T-cell (primary cell): ENCODE data around the gene TMEM201. TPM values are rescaled to one million over a fixed set of nuclear protein-coding genes. Genes with fewer than 3 reads are reported as not detected.
A peak's percentile ranks its signal among the peaks of the same experiment; 100 is the strongest.

Experiments used
- ATAC-seq, 4 experiments: fragments of 200-7000 bp in 3 of 4; fragments of 150-1000 bp in 1 of 4; cut with Tn5 transposase; replicated peaks in 1 of 4; 1 replicate in 3 of 4; 2 replicates in 1 of 4; pipeline ENCODE4 v1.10.0; 2021; ENCODE audit warnings: moderate library complexity in 3 of 4, mild to moderate bottlenecking in 2 of 4, moderate number of reproducible peaks in 1 of 4
- CTCF ChIA-PET, 2 donors: fragments of 300-600 bp; sonication (Branson Sonifier 250); formaldehyde crosslinking; loops; one replicate each; lab custom pipeline; 2022; ENCODE audit warnings: antibody characterized with exemption in 2 of 2; lab: Charles Lee
- POLR2A ChIA-PET, 2 donors: fragments of 300-600 bp; sonication (Branson Sonifier 250); formaldehyde crosslinking; loops; one replicate each; lab custom pipeline; 2022; ENCODE audit warnings: antibody characterized with exemption in 2 of 2; lab: Charles Lee
- DNase-seq, 35 experiments: peaks; one replicate each; pipeline versions ENCODE4 v3.0.0 to v3.0.0-alpha.2; 2013 to 2023
- H3K27ac ChIP-seq: one replicate; pipeline ENCODE4 v1.5.1; 2013; ENCODE audit warnings: low read length
- H3K27me3 ChIP-seq, 2 experiments: replicated peaks in 1 of 2; 1 replicate in 1 of 2; 2 replicates in 1 of 2; pipeline versions ENCODE4 v1.6.1 to v1.7.0; 2013; ENCODE audit warnings: low read length in 1 of 2, mixed read lengths in 1 of 2; ENCODE audit not compliant: control insufficient read depth in 2 of 2, insufficient read depth in 2 of 2; ENCODE audit errors: extremely low read depth in 1 of 2
- H3K36me3 ChIP-seq, 2 donors: 1 replicate in 1 of 2; 2 replicates in 1 of 2; pipeline versions ENCODE4 v1.6.1 to v1.7.0; 2013; ENCODE audit warnings: low read length in 1 of 2; ENCODE audit not compliant: control insufficient read depth in 2 of 2, insufficient read depth in 1 of 2; ENCODE audit errors: extremely low read depth in 1 of 2
- H3K4me1 ChIP-seq, 2 experiments: 1 replicate in 1 of 2; 2 replicates in 1 of 2; pipeline versions ENCODE4 v1.6.1 to v1.7.0; 2013; ENCODE audit warnings: low read length in 2 of 2, mixed read lengths in 1 of 2; ENCODE audit not compliant: insufficient read depth in 2 of 2, control insufficient read depth in 1 of 2; ENCODE audit errors: extremely low read depth in 1 of 2
- H3K4me3 ChIP-seq, 2 donors: 1 replicate in 1 of 2; 2 replicates in 1 of 2; pipeline versions ENCODE4 v1.5.1 to v1.7.0; 2013; ENCODE audit warnings: mild to moderate bottlenecking in 2 of 2, low read length in 1 of 2, moderate library complexity in 1 of 2; ENCODE audit not compliant: control insufficient read depth in 1 of 2; ENCODE audit errors: extremely low read depth in 1 of 2
- H3K9me3 ChIP-seq: 2 replicates; pipeline ENCODE4 v1.7.0; 2013
- H3K27ac Mint-ChIP-seq, 2 donors: one replicate each; pipeline ENCODE4 v1.8.0; 2020 to 2021; ENCODE audit warnings: mild to moderate bottlenecking in 2 of 2, mixed read lengths in 2 of 2
- H3K27me3 Mint-ChIP-seq, 2 donors: one replicate each; pipeline ENCODE4 v1.8.0; 2021 to 2022; ENCODE audit warnings: mixed read lengths in 2 of 2
- H3K36me3 Mint-ChIP-seq: one replicate; pipeline ENCODE4 v1.8.0; 2021; ENCODE audit warnings: mixed read lengths
- H3K4me1 Mint-ChIP-seq, 3 donors: one replicate each; pipeline ENCODE4 v1.8.0; 2020 to 2022; ENCODE audit warnings: mixed read lengths in 3 of 3, mild to moderate bottlenecking in 1 of 3
- H3K4me3 Mint-ChIP-seq, 3 donors: one replicate each; pipeline ENCODE4 v1.8.0; 2020 to 2022; ENCODE audit warnings: mild to moderate bottlenecking in 3 of 3, mixed read lengths in 3 of 3, moderate library complexity in 3 of 3
- H3K9me3 Mint-ChIP-seq, 3 donors: one replicate each; pipeline ENCODE4 v1.8.0; 2020 to 2022; ENCODE audit warnings: mixed read lengths in 3 of 3
- WGBS: methylation state at CpG from one replicate; pipeline ENCODE4 v1.1.5; 2013; ENCODE audit warnings: missing lambda C conversion rate; ENCODE audit not compliant: insufficient coverage; 5-methylcytosine and 5-hydroxymethylcytosine counted together
- total RNA-seq, 35 experiments: library from RNA in 6 of 35; stranded (reverse) in 6 of 35; fragments of 120-200 nt in 1 of 35; gene quantifications; one replicate each; pipeline versions ENCODE4 v1.2.1 to v1.2.4 and lab custom pipeline; 2013 to 2026

The TMEM201 gene
- total RNA-seq, 5 donors from 2014 or later (not counting 1 experiment from before 2014, with no cell fraction given) = 11.4 to 14.6 (median 12.5) TPM

- Mint-ChIP-seq H3K36me3 (peaks cover 9% of the 10 kb centered on the region), H3K27me3 (no peaks in the 10 kb centered on the region), H3K27ac (peak overlapping the region; percentile 98 to 99), H3K4me1 (peaks cover 54 to 74% (median 66%) of the 10 kb centered on the region in 3 donors), H3K9me3 (no peaks in the 10 kb centered on the region), H3K4me3 (peak overlapping the region; percentile 88 to 97 (median 90))
- peak overlapping the region; percentile 81 for H3K27ac ChIP-seq
- 14% methylated on average over 11 of the region's 23 CpGs for WGBS
- H3K4me1 ChIP-seq = peaks cover 30 to 72% of the 10 kb centered on the region in 2 experiments
- H3K27me3 ChIP-seq = peaks cover 0 to 3% of the 10 kb centered on the region in 2 experiments
- H3K4me3 ChIP-seq = peak overlapping the region; percentile 62 to 87
- ATAC-seq = peak; percentile 45 to 63 (median 59)
- CTCF ChIA-PET = interaction anchor here (0.5 to 5.5 kb wide), 7 partner anchors 15 to 239 kb away, joined by 3 to 60 read pairs (median 7); partner anchors contain the start of gene PIK3CD (in 1 of the 2)
- no peaks in the 10 kb centered on the region for H3K9me3 ChIP-seq
- H3K36me3 ChIP-seq = peaks cover 0 to 4% of the 10 kb centered on the region in 2 donors
- POLR2A ChIA-PET = interaction anchor here in 1 of 2 donors (0.6 kb wide), 1 partner anchor 26 kb away, joined by 3 read pairs; no protein-coding TSS in a partner anchor
- DNase-seq = peak; percentile 50 to 79 (median 66)
These were observed 40.1 kb downstream of the TMEM201 start for GRCh38 chr1:9628541-9629444.

GRCh38 chr1:9629445-9630201 is 40.9 kb downstream of the TMEM201 start:
- H3K4me3 Mint-ChIP-seq = peak overlapping the region; percentile 88 to 97 (median 90)
- H3K4me3 ChIP-seq = peak overlapping the region; percentile 62 to 87
- H3K27me3 Mint-ChIP-seq = no peaks in the 10 kb centered on the region
- POLR2A ChIA-PET = interaction anchor here (0.5 to 0.6 kb wide), 3 partner anchors 25 to 28 kb away, joined by 3 to 6 read pairs (median 4); no protein-coding TSS in a partner anchor
- ATAC-seq = peak; percentile 56 to 67 (median 64)
- H3K27ac ChIP-seq = peak overlapping the region; percentile 81
- CTCF ChIA-PET = interaction anchor here (1.2 to 5.5 kb wide), 5 partner anchors 14 to 92 kb away, joined by 3 to 60 read pairs (median 7); partner anchors contain the start of gene PIK3CD (in 1 of the 2)
- peaks cover 34 to 80% of the 10 kb centered on the region in 2 experiments for H3K4me1 ChIP-seq
- peaks cover 0 to 11% of the 10 kb centered on the region in 2 donors for H3K36me3 ChIP-seq
- H3K27me3 ChIP-seq = peaks cover 0 to 3% of the 10 kb centered on the region in 2 experiments
- H3K9me3 ChIP-seq = no peaks in the 10 kb centered on the region
- H3K4me1 Mint-ChIP-seq = peaks cover 62 to 77% (median 74%) of the 10 kb centered on the region in 3 donors
- no peaks in the 10 kb centered on the region for H3K9me3 Mint-ChIP-seq
- peak; percentile 64 to 87 (median 75) for DNase-seq
- WGBS = 0% methylated on average over 13 of the region's 29 CpGs
- peak overlapping the region; percentile 98 to 99 for H3K27ac Mint-ChIP-seq
- peaks cover 13% of the 10 kb centered on the region for H3K36me3 Mint-ChIP-seq

GRCh38 chr1:9630331-9631111 is 41.8 kb downstream of the TMEM201 start:
- WGBS = 10% methylated on average over 6 of the region's 8 CpGs
- Mint-ChIP-seq H3K4me3 (peak overlapping the region; percentile 88 to 97 (median 90)), H3K27me3 (no peaks in the 10 kb centered on the region), H3K36me3 (peaks cover 18% of the 10 kb centered on the region), H3K27ac (peak overlapping the region; percentile 98 to 99), H3K4me1 (peaks cover 71 to 86% (median 83%) of the 10 kb centered on the region in 3 donors), H3K9me3 (no peaks in the 10 kb centered on the region)
- Histone ChIP-seq H3K9me3 (no peaks in the 10 kb centered on the region), H3K36me3 (peaks cover 0 to 20% of the 10 kb centered on the region in 2 donors), H3K27me3 (peaks cover 0 to 3% of the 10 kb centered on the region in 2 experiments), H3K4me3 (peak overlapping the region; percentile 62 to 87), H3K4me1 (peaks cover 38 to 89% of the 10 kb centered on the region in 2 experiments), H3K27ac (peak overlapping the region; percentile 81)
- ChIA-PET POLR2A (interaction anchor here (0.5 to 0.9 kb wide), 3 partner anchors 22 to 87 kb away, joined by 3 to 6 read pairs (median 4); no protein-coding TSS in a partner anchor), CTCF (interaction anchor here in 1 of 2 donors (1.6 to 5.5 kb wide), 2 partner anchors 13 to 24 kb away, joined by 8 to 60 read pairs; partner anchors contain the start of gene PIK3CD)
- DNase-seq (peak in 15 of 35 experiments; percentile 1 to 51 (median 30)), ATAC-seq (peak in 2 of 4 experiments; percentile 3)

- peaks cover 41 to 89% of the 10 kb centered on the region in 2 experiments for H3K4me1 ChIP-seq
- 84% methylated on average over 3 of the region's 3 CpGs for WGBS
- H3K27ac ChIP-seq = no peak overlapping the region
- Mint-ChIP-seq H3K4me3 (peak overlapping the region; percentile 88 to 97 (median 90)), H3K36me3 (peaks cover 22% of the 10 kb centered on the region), H3K4me1 (peaks cover 74 to 87% (median 84%) of the 10 kb centered on the region in 3 donors), H3K9me3 (no peaks in the 10 kb centered on the region), H3K27me3 (no peaks in the 10 kb centered on the region), H3K27ac (peak overlapping the region; percentile 98 to 99)
- ChIA-PET POLR2A (no interaction called here), CTCF (interaction anchor here in 1 of 2 donors (0.6 to 1.6 kb wide), 2 partner anchors 12 to 54 kb away, joined by 5 to 8 read pairs; no protein-coding TSS in a partner anchor)
- H3K9me3 ChIP-seq = no peaks in the 10 kb centered on the region
- H3K4me3 ChIP-seq = peak overlapping the region in 1 of 2 donors; percentile 87
- ATAC-seq (no peak), DNase-seq (no peak)
- peaks cover 4 to 27% of the 10 kb centered on the region in 2 donors for H3K36me3 ChIP-seq
- H3K27me3 ChIP-seq = no peaks in the 10 kb centered on the region
These were observed 42.9 kb downstream of the TMEM201 start for GRCh38 chr1:9631613-9632012.

GRCh38 chr1:9633493-9633892 is 44.8 kb downstream of the TMEM201 start:
- no CpG with 5 or more reads among the region's 6 CpGs for WGBS
- peak overlapping the region; percentile 65 to 98 for H3K27ac Mint-ChIP-seq
- peaks cover 31% of the 10 kb centered on the region for H3K36me3 Mint-ChIP-seq
- peaks cover 4 to 35% of the 10 kb centered on the region in 2 donors for H3K36me3 ChIP-seq
- peaks cover 73 to 86% (median 81%) of the 10 kb centered on the region in 3 donors for H3K4me1 Mint-ChIP-seq
- H3K4me3 Mint-ChIP-seq = peak overlapping the region; percentile 21 to 90 (median 31)
- no peaks in the 10 kb centered on the region for H3K27me3 Mint-ChIP-seq
- ChIA-PET POLR2A (no interaction called here), CTCF (no interaction called here)
- no peak overlapping the region for H3K4me3 ChIP-seq
- H3K9me3 ChIP-seq = no peaks in the 10 kb centered on the region
- no peak for ATAC-seq
- H3K27ac ChIP-seq = no peak overlapping the region
- peaks cover 35 to 87% of the 10 kb centered on the region in 2 experiments for H3K4me1 ChIP-seq
- H3K27me3 ChIP-seq = no peaks in the 10 kb centered on the region
- DNase-seq = no peak
- no peaks in the 10 kb centered on the region for H3K9me3 Mint-ChIP-seq
